Mammary epithelial cell (primary cell): ENCODE data around the gene TMEM120B.

Experiments
- CTCF ChIP-seq, 2 donors: IDR thresholded peaks in 1 of 2; conservative IDR thresholded peaks in 1 of 2; 2 replicates each; pipeline ENCODE4 v1.5.1; 2011 to 2012; ENCODE audit warnings: inconsistent platforms in 2 of 2, low read length in 2 of 2, mild to moderate bottlenecking in 2 of 2, control low read depth in 1 of 2, low read depth in 1 of 2; ENCODE audit not compliant: insufficient read depth in 1 of 2; ENCODE audit errors: extremely low read depth in 1 of 2
- EZH2 ChIP-seq: IDR thresholded peaks from 2 replicates; pipeline ENCODE4 v1.6.1; 2012; ENCODE audit warnings: low read length, inconsistent platforms, borderline replicate concordance

DNA sequence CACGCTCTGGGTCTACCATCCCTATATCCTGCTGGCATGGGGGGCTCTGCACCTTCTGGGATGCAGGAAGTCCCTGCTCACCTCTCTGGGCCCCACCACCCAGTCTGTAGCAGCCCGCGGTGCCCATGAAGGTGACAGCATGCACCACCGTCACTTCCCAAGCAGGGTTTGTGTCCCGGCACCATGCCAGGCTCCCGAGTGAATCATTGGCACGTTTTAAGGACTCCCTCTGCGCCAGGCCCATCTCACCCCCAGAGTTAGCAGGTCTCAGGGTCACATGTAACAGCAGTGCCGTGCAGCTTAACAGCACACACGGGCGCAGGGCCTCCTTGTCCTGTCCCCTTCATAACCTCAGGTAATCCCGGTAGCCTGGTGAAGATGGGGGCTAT is 111.2 kb downstream of the TMEM120B start:
- no peak for TF ChIP-seq CTCF (conservative IDR thresholded peaks at IDR 0.05 in 1 of 2, IDR thresholded peaks at IDR 0.05 in 1 of 2; ENCODE audit: extremely low read depth in 1 of 2, insufficient read depth in 1 of 2, low read depth in 1 of 2, low read length in 2 of 2)
- TF ChIP-seq EZH2 = no peak
